Posterior vena cava (tissue), 2 donors: ENCODE measurements around the gene DIP2C. TPM values are rescaled to one million over a fixed set of nuclear protein-coding genes. Genes with fewer than 3 reads are reported as not detected.

Experiments
- DNase-seq: peaks from one replicate; pipeline ENCODE4 v3.0.0-alpha.2; 2020; ENCODE audit warnings: low spot score
- intact Hi-C, 2 donors: fragments of 100-400 bp; cut with DNase I; formaldehyde crosslinking; loops; one replicate each; pipeline versions ENCODE4 v1.14.1 to v1.14.2; 2022 to 2023
- total RNA-seq, 2 donors: library from RNA; stranded (reverse); fragmentation: NEBNext Ultra II Directional; extraction: Animal tissue kit (Norgen Biotek cat#: 25700); gene quantifications; one replicate each; pipeline ENCODE4 v1.2.1, GENCODE V29; 2021
- donor health status: DM: yes; HTN: yes; CAD: no.
- donor health status: DM: yes; HTN: yes; CAD: no.

DIP2C gene
- total RNA-seq, 2 donors from 2014 or later = 39.3 to 45.6 TPM

DNA sequence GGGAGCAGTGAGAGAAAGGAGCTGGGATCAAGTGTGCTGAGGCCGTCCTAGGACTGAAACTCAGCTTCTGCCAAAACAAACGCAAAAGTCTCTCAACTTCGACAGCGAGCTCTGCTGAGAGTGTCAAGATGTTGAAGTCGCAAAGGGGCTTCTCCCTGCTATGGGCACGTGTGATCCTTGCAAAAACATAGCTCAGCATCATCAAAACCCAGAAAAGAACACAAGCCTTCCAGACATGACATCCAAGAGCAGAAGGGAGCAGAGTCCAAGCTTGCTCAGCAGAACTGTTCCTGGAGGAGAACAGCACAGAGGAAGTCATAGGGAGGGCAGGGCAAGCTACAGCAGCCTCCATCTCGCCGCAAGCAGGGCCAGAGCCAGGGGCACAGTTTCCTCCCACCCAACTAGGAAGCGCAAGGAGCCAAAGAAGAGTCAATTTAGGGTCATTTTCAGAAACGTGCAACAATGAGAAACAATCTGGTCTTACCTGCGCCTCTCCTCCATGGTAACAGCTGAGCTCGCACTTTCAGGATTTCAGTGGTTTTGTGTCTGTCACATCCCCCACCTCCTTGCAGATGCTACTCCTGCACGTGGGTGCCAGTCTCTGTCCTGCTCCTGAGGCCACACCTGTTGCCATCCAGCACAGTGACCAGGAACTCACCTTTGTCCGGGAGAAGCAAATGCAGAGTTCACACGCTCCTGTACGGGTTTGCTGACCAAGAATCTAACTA, 113.9 kb downstream of the DIP2C start:
- peak; percentile 64 for DNase-seq
- intact Hi-C loops = no loop called here

DNA sequence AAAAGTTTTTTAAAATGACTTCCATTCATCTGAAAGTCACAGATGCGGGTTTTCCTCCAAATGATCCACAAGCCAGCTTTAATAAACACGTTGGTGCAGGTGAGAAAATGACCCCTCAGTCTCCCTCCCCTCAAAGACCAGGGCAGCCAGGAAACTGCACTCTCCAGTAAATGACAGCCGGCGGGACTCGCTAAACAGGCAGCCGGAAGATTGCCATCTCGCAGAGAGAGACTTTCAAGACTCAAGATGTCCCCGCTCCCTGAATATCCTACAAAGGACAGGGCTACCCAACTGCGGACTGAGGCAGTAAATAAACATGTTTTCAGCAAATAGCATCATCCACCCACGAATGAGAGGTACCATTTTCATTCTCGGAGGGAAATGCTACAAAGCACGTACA, 116.8 kb downstream of the DIP2C start:
- intact Hi-C loops = no loop called here
- DNase-seq = no peak

DNA sequence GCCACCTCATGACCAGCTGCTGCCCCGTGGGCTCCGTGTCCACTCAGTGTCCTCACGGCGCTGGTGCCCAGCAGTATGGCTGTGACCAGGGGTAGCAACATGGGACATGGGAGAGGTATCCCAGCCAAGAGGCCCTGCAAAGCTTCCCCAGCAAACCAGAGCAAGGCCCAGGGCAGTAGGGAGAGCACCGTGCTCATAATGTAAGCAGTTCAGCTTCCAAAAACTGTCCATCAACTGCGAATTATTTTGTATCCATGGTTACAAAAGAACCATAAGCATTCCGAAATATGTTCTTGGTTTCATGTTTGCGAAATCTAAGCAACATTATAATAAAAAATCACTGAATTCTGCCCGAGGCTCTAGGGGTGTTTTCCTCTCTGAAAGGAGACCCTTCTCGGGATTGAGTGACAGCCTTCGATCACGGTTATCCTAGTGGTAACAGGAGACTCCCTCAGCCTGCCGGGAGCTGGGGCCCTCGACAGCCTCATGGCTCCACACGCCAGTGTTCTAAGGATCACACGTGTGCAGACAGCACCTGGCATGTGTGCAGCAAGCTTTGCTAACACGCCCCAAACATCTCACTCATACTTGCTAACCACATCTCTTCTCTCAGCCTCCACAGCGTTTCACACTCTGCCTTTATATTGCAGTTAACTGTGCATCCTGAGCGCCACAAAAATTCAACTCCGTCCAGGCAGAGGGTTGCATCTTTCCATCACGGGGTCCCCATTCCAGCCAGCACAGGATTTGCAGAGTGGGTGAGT, 117.6 kb downstream of the DIP2C start:
- intact Hi-C loops = no loop called here
- peak; percentile 55 for DNase-seq

DNA sequence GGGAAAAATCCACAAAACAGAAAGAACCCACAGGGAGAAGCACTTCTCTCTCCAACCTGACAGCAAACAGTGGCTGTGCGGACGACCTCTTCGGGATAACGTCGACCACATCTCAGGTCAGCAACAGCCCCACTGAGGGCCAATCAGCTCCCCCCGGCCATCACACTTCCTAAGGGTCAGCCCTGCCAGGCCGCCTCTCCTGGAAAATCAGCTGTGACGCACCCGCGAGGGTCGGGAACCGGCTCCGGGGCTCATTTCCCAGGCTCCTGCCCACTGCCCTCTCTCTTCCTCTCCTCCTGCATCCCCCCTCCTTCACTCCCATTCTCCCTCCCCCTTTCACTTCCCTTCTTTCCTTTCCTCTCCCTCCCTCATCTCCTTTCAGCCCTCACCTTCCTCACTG, 118.3 kb downstream of the DIP2C start:
- DNase-seq = peak; percentile 70
- intact Hi-C loops = no loop called here

DNA sequence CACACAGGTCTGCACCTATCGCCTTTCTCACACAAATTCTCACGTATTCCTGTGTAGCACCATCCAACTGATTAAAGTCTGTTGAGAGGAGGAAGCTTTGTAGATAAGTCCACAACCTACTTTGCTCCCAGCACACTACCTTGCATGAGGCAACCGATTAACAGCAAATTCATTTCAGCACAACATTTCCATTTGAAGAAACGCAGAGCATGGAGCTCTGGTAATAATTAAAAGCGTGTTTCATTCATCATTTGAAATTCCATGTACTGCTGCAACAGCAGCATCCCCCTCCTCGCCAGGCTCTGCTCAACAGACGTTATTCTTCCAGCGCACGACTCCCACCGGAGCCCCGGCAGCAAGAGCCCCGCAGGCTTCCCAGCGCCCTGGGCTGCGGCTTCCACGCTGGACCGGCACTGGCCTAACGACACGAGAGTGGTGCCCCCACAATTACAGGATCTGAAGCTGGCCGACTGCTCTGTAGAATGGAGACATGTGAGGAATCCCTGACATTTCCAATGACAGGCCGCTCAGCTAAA, 118.8 kb downstream of the DIP2C start:
- intact Hi-C loops = no loop called here
- DNase-seq = peak; percentile 74

DNA sequence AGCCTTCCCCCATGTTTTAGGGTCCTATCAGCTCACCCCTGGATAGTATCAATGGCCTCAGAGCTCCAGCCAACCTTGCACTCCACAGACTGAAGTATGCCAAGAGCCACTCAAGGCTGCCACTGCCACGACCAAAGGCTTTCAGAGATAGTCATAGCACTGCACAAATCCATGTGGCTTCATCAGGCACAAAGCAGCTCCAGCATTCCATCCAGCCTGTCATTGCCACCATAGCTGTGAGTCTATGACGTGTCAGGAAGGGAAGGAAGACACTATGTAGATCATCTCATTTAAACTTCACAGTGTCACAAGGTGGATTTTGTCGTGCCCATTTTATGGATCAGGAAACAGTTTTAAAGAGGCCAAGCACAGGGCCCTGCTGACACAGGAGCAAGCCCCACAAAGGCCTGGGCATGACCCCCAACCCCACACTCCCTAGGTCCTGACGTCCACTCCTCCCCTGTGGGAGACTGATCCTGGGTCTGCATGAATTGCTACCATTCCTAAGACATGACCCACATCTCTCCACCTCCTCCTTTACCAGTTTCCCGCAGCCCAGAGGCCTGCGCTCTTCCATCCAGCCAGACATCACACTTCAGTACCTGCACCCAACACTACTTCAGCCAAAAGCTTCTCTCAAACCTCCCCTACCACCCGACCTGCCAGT, 119.4 kb downstream of the DIP2C start:
- intact Hi-C loops = no loop called here

DNA sequence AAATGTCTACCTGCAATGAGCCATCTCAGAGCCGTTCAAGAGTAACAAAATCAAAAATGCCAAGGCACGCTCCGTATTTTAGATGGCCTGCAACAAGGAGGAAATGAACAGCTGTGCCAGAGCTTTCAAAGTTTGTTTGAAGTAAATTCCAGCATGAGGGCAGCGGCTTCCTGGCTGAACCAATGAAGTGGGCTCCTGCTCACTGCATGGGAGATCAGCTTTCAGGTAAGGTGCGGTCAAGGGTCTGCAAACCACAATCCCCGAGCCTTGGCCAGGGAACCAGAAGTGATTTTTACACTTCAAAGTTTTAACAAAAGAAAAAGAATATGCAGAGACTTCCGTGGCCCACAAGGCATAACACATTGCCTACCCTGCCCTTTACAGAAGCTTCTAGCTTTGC, 120.6 kb downstream of the DIP2C start:
- intact Hi-C loops = no loop called here
- DNase-seq = no peak

More for the DNA sequence above, 119.4 kb downstream of the DIP2C start:
- peak; percentile 29 for DNase-seq

DNA sequence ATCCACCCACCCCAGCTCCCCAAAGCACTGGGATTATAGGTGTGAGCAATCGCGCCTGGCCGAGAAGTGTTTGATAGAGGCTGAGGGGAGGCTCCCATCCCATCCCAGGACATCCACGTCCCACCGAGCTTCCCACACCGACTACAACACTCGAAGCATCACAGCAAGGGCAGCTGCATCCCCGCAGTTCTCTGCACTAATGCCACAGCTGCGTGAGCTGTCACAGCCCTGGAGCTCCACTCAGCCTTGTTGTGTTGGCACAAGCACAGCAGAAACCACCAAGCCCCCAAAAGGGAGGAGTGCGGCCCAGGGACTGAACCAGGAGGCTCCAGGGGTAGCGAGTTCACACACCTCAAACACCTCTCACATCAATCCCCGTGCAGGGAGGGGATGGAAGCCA, 121.6 kb downstream of the DIP2C start:
- peak; percentile 75 for DNase-seq
- intact Hi-C loops = no loop called here

DNA sequence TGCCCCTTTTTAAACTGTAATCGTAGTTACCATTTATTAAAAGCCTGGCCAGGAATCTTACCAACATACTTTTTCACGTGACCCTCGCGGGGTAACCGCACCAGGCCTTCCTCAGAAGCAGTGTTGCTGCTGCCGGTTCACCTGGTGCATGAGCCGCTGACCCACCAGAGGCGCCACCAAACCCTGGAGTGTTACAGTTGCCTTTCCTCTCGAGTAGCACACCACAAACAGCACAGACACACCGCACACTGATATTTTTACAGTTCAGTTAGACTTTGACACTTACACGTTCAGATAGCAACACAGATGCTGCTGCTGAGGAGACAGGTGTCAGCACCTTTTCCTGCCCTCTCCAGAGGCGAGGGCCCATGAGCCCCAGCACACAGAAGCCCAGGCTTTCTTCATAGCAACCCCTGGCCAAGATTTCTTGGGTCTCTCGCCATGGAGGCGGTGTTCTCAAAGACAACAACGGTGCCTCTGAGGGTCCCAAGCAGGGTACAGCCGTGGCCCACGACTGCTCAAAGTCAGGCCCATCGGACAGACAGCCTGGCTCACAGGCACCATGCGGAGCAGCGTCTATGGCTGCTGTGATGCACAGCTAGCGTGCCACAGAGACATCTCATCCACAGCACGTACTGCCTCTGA, 123.1 kb downstream of the DIP2C start:
- intact Hi-C loops = no loop called here
- peak; percentile 51 for DNase-seq

DNA sequence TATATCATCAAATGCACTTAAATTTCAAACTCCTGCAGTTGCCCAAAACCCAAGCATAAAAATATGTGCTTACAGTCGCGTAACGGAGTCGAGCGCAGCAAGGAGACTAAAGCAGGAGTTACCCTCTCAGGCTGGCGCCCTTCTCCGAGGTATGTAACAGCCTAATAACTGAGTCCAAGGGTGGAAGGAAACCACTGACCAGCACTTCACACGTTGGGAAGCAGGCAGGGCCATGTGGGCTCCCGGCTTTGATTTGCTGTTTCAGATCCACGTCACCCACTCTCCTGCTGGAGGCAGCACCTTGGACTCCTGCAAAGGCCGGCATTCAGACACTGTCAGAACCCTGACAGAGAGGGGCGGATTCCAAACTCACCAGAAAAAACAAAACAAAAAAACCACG, 123.8 kb downstream of the DIP2C start:
- DNase-seq = peak; percentile 63
- intact Hi-C loops = no loop called here

DNA sequence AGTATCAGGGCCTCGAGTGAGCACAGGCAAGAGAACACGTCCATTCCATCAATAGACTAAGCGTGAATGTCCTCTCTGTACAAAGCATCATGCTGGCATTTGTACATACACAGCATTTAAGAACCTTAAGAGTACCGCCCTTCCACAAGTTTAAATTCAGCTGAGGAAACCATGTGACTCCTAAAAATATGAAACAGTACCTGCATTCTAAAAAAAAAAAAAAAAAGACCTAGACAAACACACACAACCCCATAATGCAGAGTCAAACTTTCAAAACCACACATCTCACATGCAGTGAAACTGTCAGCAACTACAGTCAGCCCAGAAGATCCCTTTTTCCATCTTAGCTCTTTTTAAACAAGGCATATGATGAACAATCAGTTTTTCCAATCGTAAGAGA, 124.3 kb downstream of the DIP2C start:
- DNase-seq = no peak
- intact Hi-C loops = no loop called here

DNA sequence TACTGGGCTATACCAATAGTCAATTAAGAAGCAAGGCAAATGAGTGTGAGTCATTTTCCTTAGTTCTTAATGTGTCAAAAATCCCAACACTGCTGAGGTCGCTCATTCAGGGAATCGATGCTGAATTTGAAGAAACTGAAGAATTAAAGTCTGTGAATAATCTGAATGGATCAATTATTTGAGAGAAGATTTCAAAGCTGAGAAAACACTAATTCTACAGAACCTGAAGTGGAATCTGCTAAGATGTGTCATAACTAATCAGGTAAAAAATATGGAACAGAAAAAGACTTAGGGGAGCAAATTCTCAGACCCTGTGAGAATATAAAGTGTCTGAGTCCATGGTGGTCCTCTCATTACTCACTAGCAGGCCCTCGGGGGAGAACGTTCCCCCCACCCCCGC, 125.6 kb downstream of the DIP2C start:
- no peak for DNase-seq
- intact Hi-C loops = no loop called here

DNA sequence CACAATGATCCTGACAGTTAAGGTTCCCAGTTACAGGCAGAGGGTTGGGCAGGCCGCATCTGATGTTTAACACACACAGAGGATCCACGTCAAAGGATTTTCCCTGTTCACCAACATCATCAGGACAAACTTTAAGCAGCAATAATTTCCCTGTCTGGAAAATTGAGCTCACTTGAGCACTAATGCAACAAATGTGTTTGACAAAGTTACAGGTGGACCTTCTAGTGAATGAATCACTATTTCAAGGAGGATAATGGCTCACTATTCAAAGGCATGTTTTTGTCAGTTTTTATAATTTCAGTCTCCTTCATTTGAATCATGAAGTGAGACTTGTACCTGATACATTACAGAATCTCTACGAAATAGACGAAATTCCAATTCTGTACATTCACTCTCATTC, 127.3 kb downstream of the DIP2C start:
- intact Hi-C loops = no loop called here
- no peak for DNase-seq

DNA sequence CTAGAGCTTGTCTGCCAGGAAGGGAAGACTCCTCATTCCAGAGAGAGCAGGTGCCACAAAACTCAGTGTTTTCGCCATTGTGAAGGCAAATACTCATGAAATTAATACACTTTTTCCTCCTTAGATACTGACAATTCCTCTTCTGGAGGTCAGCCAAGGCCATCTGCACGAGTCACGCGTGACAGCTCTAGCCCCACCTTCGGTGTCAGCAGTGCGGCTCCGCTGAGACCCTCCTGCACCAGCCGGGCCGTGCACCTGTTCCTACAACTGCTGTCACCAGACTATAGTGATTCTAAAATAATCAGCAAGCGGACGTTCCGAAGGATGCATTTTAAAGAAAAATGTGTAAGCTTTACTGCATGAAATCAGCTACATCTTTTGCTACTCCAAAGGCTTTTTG, 127.7 kb downstream of the DIP2C start:
- intact Hi-C loops = no loop called here
- DNase-seq = peak; percentile 48

DNA sequence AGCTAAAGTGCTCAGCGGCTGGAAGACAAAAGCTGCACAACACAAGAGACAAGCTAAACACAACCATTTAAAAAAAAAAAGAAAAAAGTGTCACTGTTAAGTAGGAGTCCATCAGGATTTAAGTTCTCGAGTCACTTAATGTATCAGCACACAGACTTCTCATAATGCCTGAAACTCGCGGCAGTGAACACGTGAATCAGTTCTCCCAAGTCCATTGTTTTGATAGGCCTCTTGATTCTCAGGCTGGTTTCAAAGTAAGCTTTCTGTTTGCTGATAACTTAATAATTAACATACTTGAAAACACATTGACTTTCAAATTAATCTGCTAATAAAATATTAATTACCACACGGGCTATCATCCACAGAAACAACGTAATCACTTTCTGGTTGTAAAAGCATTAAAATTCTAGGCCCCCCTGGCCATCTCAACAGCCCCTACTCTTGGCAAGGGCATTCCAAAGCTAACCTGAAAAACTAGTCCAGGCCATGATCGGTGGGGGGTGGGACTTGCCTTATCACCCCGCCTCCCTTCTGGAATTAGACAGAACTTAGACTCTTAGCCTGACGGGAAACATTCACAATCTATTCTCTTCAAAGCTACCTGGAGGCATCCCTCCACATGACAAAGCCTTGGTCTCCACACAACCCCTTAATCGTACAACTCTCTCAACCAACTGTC, 129.0 kb downstream of the DIP2C start:
- DNase-seq = peak; percentile 37
- intact Hi-C loops = no loop called here

DNA sequence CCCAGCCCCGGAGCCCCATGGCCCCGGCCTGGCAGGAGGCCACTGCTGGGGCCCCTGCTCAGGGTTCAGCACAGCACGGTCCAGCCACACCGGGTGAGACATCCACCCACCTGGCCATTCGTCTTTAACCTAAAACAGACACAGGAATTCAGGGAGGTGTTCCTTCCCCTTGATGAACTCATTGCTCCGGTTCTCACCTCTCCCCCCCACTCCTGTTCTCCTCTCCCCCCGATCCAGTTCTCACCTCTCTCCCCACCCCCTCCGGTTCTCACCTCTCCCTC, 129.8 kb downstream of the DIP2C start:
- intact Hi-C loops = no loop called here
- DNase-seq = peak; percentile 49

DNA sequence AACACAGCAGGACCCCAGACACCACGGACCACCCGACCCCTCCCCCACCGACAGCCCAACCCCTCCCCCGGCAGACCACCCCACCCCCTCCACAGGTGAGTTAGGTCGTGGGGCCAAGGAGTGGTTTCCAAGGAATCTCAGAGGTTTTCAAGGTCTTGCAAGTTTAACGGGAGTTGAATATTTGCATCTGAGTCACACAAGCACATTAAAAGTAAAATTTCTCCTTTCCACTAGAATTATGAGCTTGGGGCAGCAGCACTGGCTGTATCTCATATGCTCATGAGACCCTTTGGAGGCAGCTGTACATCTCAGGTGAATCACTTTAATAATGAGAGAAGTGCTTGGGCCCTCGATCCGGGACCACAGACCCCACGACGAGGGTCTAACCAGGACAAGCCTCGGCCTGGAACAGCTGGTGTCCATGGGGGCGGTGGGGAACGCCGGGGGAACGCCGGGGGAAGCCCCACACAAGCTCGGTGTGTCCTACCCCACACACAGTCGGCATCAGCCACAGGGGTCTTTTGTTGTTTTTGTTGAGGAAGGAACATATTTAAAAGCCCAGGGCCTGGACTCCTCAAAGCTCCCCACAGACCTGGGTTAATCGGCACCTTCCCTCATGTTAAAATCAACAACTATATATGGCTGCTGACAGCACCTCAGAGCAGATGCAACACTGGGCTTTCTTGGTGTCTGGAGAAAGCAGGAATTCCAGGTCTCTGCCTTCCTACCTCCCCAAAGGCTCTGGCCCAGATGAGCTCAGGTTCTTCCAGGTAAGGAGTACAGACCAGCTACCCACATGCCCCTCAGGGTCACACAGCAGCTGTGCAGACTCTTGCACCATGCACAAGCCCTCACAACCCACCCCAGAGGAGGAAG, 130.3 kb downstream of the DIP2C start:
- intact Hi-C loops = no loop called here
- peak; percentile 40 for DNase-seq

DNA sequence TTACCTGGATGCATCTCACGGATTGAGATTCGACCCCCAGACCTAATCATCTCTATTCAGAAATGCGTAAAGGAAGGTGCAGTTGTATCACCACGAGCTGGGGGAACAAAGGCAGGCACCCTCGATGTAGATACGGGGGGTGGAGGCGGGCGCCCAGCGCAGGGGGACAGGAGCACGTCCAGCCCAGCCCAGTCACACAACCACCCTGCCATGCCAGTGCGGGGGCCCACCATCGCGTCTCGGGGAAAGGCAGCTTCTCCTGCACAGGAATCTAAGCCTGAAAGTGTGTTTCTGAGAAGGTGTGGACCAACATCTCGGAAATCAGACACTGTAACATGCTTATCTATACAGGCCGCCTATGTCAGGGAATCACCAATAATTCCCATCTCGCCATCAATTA, 131.1 kb downstream of the DIP2C start:
- intact Hi-C loops = no loop called here
- DNase-seq = peak; percentile 55
